D721Med (cell line): ENCODE results near the gene DPH3.

Experiments
- DNase-seq: peaks from one replicate; pipeline ENCODE4 v3.0.0; 2011; ENCODE audit warnings: low spot score; ENCODE audit not compliant: insufficient read length
- FAIRE-seq: peaks from 2 replicates; lab custom pipeline; 2011; peaks lifted over from hg19 to GRCh38; lab: Jason Lieb, UNC
- CTCF ChIP-seq: IDR thresholded peaks from 2 replicates; pipeline ENCODE4 v1.5.1; 2012; ENCODE audit warnings: mild to moderate bottlenecking, control low read depth; ENCODE audit not compliant: insufficient read depth; ENCODE audit errors: missing control alignments

The DPH3 gene

GRCh38 chr3:16249886-16250285, 14.9 kb downstream of the DPH3 start:
- DNase-seq = no peak
- TF ChIP-seq CTCF = no peak
- no peak for FAIRE-seq

- DNase-seq (no peak), FAIRE-seq (no peak)
These were observed 15.4 kb downstream of the DPH3 start for GRCh38 chr3:16249336-16249735.

GRCh38 chr3:16248556-16248955, 16.2 kb downstream of the DPH3 start:
- DNase-seq = no peak
- FAIRE-seq = no peak
- TF ChIP-seq CTCF = no peak

More at GRCh38 chr3:16249336-16249735, 15.4 kb downstream of the DPH3 start:
- TF ChIP-seq CTCF = peak; percentile 49

- DNase-seq = peak; percentile 52
- peak; percentile 99 for TF ChIP-seq CTCF
- no peak for FAIRE-seq
These were observed 17.3 kb downstream of the DPH3 start for GRCh38 chr3:16247282-16248061.

GRCh38 chr3:16245609-16246008, 19.1 kb downstream of the DPH3 start:
- DNase-seq (no peak), FAIRE-seq (no peak)
- no peak for TF ChIP-seq CTCF

GRCh38 chr3:16243706-16244490, 20.8 kb downstream of the DPH3 start:
- DNase-seq (no peak), FAIRE-seq (no peak)
- no peak for TF ChIP-seq CTCF
